ENCODE results near the gene LRRC37A2.
"Not testable (repeated sequence)": the region's sequence is repeated elsewhere in the genome, so short reads cannot be mapped to it uniquely, and the experiment has no call there.

LRRC37A2 gene

DNA sequence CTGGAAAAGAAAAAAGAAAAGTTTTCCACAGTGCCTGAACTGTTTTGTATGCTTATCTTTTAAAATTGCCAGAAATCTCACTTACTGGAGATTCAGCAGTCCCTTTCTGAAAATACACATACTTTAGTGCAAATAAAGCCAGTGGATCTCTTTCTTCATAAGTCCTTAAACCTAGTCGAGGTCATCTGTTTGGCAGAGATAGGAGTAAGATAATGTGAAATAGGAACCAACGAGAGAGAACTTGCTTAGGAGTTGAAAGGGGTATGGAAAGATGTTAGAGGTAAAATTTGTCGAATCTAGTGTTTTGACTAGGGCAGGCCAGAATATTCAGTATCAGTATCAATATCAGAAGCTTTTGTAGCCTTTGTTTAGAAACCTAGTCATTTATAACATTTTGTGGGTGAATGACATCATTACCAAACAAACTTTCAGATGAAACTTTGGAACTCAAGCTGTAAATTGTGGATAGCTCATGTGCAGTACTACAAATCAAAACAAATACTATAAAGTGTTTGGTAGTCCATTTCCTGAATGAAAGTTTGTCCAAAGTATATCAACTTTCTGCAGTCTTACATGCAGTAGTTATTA, 86.2 kb downstream of the LRRC37A2 start:
- not testable (repeated sequence) for DNase-seq (ENCODE audit: low read depth in 2 of 2)

DNA sequence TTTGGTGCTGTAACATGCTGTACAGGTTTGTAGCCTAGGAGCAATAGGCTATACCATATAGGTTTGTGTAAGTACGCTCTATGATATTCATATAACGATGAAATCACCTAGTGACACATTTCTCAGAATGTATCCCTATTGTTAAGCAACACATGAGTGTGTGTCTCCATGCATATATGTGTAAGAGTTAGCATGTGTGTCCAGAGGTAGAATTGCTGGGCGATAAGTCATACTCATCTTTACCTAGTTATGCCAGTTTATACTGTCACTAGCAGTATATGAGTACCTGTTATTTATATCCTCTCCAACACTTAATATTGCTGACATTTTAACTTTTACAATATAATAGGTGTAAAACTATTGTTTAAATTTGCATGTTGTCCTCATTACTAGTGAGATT, 88.5 kb downstream of the LRRC37A2 start:
- not testable (repeated sequence) for DNase-seq (ENCODE audit: low read depth in 2 of 2)

DNA sequence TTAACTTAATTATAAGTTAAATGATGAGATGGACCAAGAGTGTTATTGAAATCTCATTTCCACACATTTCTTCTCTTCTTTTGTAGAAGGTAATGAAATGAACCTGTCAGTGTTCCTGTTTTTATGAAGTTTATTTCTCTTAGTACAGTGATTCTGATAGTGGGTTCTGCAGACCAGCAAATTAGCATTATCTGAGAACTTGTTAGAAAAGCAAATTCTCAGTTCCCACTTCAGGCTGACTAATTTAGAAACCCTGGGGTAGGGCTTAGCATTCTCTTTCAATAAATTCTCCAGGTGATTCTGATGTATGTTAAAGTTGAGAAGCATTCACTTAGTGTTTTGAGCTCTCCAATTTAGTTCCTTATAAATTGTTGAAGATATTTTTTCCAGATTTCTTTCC, 90.9 kb downstream of the LRRC37A2 start:
- not testable (repeated sequence) for DNase-seq (ENCODE audit: low read depth in 2 of 2)

All from activated CD8-positive, alpha-beta memory T cell treated with anti-CD3 and anti-CD28 coated beads for 4 hours (primary cell).